Astrocyte (in vitro differentiated cells and primary cell): ENCODE data around the gene ALOX15.

Source experiments
- EZH2 ChIP-seq: IDR thresholded peaks from 2 replicates; pipeline ENCODE4 v1.6.1; 2012; ENCODE audit warnings: mild to moderate bottlenecking, low read length, inconsistent platforms; ENCODE audit not compliant: insufficient read depth
- TF ChIP-seq, protein P1 (sequence below): IDR thresholded peaks from 2 replicates; pipeline ENCODE4 v1.5.1; 2011; ENCODE audit warnings: low read depth, mild to moderate bottlenecking, inconsistent platforms, low read length, moderate library complexity; ENCODE audit not compliant: insufficient read depth

DNA sequence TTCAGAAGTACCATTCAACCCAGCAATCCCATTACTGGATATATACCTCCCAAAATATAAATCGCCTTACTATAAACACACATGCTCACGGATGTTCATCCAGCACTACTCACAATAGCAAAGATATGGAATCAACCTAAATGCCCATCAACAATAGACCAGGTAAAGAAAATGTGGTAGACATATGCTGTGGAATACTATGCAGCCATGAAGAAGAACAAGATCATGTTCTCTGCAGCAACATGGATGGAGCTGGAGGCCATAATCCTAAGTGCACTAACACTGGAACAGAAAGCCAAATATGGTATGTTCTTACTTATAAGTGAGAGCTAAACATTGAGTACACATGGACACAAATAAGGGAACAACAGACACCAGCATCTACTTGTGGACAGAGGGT is 7.8 kb downstream of the ALOX15 start:
- TF ChIP-seq, protein P1, sequence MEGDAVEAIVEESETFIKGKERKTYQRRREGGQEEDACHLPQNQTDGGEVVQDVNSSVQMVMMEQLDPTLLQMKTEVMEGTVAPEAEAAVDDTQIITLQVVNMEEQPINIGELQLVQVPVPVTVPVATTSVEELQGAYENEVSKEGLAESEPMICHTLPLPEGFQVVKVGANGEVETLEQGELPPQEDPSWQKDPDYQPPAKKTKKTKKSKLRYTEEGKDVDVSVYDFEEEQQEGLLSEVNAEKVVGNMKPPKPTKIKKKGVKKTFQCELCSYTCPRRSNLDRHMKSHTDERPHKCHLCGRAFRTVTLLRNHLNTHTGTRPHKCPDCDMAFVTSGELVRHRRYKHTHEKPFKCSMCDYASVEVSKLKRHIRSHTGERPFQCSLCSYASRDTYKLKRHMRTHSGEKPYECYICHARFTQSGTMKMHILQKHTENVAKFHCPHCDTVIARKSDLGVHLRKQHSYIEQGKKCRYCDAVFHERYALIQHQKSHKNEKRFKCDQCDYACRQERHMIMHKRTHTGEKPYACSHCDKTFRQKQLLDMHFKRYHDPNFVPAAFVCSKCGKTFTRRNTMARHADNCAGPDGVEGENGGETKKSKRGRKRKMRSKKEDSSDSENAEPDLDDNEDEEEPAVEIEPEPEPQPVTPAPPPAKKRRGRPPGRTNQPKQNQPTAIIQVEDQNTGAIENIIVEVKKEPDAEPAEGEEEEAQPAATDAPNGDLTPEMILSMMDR = no peak
- TF ChIP-seq EZH2 = no peak
